HG02798 (cell line): ENCODE results near the gene CLIP1.
"Not testable (repeated sequence)": the region's sequence is repeated elsewhere in the genome, so short reads cannot be mapped to it uniquely, and the experiment has no call there.

Experiments
- ATAC-seq: cut with Tn5 transposase; IDR thresholded peaks from one replicate; pipeline ENCODE4 v1.9.1; 2021; ENCODE audit warnings: mild to moderate bottlenecking; ENCODE audit not compliant: unreplicated experiment, poor library complexity

CLIP1 gene

DNA sequence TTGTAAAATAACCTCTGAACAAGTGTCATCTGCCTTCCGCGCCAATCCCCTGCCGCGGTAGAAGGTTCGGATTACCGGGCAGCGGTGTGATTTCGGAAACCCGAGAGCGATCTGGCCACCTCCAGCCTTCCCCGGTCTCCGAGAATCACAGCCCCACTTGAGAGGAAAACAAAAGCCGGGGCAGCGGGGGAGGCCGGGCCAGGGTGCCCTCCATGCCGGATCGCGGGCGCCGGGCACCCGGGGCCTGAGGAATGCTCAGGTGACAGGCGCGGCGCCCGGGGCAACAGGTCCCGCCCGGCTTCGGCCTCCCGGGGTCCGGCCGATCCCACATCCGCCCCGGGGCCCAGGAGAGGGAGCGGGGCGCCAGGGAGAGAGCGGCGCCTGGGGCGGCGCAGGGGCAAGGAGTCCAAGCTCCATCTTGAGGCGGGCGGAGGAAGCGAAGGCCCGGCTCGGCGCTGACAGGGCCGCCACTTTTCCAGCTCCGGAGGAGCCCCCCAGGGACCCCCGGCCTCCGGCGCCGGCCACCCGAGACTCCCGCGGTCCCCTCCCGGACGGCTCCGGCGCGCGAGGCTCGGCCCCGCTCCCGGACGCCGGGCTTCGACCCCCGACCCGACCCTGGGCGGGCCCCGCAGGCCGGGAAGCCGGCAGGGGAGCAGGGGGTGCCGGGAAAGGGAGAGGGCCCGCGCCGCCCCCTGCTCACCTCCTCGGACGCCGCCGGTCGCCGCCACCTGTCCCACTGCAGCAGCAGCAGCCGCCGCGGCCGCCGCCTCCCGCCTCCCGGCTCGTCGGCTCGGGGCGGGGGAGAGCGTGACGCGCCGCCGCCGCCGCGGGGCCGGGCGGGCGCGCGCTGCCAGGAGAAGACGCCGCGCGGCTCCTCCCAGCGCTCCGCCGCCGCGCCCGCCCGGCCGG, at the start of gene CLIP1:
Gene CLIP1, minus strand, starts transcription at position 849 of the 909 bp plus-strand sequence. CDS start 42,217 bp downstream, outside the sequence.
- ATAC-seq = peak; percentile 75

DNA sequence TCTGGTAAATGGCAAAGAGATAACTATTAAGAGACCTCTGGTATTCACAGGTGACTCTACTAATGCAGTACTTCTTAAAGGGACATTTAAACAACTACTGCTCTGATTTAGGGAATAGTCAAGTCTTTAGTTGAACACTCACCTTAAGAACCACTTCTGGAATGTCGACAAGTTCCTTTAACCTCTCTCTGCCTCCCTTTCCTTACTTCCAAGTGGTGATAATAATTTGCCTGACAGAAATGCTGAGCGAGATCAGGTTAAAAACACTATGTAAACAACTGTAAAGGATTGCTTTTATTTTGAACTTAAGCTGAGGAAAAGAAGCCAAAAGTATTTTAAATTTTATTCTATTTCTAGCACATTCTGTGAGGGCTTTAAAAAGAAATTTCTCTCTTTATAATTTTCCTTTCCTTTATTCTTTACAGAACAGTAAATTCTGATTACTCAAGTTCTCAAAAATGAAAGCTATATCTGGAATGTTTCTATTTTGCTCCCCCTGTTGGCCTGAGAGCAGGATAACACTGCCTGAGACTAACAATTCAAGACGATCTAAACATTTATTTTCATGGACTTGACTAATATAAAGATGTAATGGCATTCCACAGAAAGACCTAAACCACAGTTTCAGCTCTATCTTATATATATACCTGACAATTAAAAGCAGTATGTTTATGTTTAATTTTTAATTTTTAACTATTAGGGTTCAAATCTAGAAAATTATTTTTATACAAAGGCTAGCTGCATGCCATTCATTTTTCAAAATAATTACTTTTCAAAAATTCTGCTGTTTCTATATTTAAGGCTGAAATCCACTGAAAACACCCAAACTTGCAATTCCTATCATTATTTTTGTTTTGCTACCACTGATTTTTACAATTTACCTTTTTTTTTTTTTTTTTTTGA, 49.1 kb upstream of the CLIP1 start:
- ATAC-seq = no peak

DNA sequence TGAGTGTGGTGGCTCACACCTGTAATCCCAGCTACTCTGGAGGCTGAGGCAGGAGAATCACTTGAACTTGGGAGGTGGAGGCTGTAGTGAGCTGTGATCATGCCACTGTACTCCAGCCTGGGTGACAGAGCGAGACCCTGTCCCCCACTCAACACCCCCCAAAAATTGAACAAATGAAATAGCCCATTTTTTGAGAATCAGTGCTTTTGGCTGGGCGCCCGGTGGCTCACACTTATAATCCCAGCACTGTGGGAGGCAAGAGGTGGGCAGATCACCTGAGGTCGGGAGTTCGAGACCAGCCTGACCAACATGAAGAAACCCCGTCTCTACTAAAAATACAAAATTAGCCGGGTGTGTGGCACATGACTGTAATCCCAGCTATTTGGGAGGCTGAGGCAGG, 48.1 kb upstream of the CLIP1 start:
- not testable (repeated sequence) for ATAC-seq

DNA sequence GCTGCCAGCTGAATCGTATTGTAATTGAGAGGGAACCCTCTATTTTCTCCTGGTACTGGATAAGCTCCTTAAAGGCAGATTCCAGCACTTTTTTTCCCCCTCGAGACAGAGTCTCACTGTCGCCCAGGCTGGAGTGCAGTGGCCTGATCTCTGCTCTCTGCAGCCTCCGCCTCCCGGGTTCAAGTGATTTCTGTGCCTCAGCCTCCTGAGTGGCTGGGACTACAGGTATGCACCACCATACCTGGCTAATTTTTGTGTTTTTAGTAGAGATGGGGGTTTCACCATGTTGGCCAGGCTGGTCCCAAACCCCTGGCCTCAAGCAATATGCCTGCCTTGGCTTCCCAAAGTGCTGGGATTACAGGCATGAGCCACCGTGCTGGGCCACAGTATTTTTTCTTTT, 47.4 kb upstream of the CLIP1 start:
- ATAC-seq = not testable (repeated sequence)

DNA sequence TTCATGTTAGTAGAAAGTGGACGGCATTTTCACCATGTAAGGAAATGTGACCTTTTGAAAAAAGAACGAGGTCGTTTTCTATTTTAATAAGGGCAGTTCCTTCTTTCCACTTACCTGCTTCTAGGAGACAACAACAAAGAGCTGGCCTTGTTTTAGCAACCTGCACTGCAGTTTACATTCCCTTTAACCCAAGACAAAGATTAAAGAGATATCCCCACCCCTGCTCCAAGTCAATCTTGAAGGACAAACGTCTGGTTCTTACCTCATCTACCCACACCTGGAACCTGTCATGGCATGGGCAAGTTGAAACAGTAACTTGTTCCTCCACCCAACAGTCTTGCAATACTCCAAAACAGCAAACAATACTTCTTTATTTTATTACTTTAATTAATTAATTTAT, 45.5 kb upstream of the CLIP1 start:
- ATAC-seq = no peak

DNA sequence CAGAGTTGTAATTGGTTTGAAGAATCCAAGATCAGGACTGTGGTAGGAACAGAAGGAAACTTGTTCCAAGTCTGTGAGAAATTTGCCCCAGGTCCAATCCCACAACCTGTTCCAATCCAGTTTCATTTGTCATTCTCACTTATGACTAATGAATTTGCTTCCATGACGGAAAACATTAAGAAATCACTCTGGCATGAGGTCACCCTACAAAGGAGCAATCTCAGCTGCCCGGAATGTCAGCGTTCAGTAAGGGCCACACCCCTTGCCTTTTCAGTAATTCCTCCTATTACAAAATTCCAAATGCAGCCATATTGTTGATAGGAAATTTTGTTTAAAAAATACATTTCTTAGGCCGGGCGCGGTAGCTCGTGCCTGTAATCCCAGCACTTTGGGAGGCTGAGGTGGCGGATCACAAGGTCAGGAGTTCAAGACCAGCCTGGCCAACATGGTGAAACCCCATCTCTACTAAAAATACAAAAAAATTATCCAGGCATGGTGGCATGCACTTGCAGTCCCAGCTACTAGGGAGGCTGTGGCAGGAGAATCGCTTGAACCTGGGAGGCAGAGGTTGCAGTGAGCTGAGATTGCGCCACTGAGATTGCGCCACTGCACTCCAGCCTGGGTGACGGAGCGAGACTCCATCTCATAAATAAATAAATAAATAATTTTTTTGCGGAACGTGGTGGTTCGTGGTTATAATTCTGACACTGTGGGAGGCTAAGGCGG, 42.0 kb upstream of the CLIP1 start:
- ATAC-seq = not testable (repeated sequence)

DNA sequence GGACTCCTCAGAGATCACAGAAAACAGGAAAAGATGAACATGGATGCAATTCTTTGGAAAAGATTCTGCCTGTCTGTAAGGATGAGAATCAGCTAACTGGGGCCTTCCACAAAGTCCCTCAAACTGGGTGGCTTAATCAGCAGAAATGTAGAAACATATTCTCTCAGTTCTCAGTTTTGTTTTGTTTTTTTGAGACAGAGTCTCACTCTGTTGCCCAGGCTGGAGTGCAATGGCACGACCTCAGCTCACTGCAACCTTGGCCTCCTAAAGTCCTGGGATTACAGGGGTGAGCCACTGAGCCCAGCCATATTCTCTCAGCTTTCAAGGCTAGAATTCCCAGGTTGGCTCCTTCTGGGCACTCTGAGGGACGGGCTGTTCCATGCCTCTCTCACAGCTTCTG, 38.2 kb upstream of the CLIP1 start:
- no peak for ATAC-seq

DNA sequence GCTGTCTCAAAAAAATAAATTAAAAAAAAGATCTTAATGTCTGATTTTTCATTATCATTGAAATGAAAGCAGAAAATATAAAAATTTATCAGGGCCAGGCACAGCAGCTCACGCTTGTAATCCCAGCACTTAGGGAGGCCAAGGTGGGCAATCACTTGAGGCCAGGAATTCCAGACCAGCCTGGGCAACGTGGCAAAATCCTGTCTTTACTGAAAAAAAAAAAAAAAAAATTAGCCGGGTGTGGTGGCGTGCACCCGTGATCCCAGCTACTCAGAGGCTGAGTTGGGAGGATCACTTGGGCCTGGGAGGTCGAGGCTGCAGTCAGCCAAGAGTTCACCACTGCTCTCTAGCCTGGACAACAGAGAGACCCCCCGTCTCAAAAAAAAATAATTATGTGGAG, 37.6 kb upstream of the CLIP1 start:
- ATAC-seq = no peak

DNA sequence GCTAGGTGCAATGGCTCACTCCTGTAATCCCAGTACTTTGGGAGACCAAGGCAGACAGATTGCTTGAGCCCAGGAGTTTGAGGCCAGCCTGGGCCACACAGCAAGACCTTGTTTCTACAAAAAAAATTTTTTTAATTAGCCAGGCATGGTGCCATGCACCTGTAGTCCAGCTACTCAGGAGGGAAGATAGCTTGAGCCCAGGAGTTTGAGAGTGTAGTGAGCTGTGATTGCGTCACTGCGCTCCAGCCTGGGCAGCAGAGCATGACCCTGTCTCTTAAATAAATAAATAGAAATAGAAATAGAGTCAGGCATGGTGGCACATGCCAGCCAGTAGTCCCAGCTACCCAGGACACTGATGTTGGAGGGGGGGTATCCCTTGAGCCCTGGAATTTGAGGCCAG, 36.7 kb upstream of the CLIP1 start:
- no peak for ATAC-seq

DNA sequence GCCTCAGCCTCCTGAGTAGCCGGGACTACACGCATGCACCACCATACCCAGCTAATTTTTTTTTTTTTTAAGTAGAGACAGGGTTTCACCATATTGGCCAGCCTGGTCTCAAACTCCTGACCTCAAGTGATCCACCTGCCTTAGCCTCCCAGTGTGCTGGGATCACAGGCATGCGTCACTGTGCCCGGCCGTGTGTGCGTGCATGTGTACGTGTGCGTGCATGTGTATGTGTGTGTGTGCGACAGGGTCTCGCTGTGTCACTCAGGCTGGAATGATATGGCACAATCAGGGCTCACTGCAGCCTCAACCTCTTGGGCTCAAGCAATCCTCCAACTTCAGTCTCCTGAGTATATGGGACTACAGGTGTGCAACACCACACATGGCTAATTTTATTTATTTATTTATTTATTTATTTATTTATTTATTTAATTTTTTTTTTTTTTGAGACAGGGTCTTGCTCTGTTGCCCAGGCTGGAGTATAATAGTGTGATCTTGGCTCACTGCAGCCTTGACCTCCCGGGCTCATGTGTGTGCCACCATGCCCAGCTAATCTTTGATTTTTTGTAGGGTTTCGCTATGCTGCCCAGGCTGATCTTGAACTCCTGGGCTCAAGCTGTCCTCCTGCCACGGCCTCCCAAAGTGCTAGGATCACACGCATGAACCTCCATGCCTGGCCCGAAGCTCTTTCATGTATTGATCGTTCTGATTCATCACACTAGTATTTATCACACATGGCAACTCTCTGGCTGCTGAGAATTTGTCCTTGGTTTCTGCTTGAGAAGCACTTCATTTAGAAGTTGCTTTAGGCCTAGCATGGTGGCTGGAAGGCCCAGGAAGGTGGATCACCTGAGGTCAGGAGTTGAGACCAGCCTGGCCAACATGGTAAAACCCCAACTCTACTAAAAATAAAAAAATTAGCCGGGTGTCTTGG, 35.9 kb upstream of the CLIP1 start:
- no peak for ATAC-seq

DNA sequence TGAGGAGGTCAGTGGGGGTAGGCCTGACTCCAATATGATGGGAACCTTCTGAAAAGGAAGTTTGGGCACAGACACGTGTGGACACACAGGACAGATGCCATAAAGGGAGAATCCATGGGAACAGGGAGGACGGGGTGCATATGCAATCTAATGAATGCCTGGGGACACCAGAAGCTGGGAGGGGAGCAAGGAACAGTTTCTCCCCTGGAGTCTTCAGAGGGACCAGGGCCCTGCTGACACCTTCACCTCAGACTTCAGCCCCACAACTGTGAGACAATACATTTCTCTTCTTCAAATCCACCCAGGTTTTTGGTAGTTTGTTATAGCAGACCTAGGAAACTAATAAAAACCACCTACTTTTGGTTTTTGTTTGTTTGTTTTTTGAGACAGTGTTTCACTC, 35.2 kb upstream of the CLIP1 start:
- ATAC-seq = no peak

DNA sequence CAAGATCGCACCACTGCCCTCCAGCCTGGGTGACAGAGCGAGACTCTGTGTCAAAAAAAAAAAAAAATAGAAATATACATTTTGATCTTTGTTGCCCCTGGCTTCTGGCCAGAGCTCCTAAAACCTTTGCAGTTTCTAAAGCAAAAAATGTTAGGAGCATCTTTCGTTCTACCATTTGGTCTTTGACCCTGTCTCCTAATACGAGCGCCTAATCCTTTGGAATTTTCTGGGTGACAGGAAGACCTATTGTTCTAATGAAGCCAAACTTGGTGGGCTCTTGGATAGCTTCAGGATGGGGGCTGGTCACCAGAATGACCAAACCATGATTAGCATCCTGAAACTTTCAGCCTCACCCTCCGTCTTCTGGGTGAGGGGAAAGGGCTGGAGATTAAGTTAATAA, 32.3 kb upstream of the CLIP1 start:
- no peak for ATAC-seq

DNA sequence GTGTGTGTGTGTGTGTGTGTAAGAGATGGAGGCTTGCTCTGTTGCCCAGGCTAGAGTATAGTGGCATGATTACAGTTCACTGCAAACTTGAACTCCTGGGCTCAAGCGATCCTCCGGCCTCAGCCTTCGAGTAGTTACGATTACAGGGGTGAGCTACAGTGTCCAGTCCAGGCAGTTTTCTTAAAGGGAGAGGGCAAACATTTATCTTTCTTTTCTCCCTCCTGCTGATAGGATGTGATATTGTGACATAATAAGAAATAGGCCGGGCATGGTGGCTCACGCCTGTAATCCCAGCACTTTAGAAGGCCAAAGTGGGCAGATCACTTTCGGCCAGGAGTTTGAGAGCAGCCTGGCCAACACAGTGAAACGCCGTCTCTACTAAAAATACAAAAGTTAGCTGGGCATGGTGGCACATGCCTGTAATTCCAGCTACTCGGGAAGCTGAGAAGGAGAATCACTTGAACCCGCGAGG, 31.8 kb upstream of the CLIP1 start:
- no peak for ATAC-seq

DNA sequence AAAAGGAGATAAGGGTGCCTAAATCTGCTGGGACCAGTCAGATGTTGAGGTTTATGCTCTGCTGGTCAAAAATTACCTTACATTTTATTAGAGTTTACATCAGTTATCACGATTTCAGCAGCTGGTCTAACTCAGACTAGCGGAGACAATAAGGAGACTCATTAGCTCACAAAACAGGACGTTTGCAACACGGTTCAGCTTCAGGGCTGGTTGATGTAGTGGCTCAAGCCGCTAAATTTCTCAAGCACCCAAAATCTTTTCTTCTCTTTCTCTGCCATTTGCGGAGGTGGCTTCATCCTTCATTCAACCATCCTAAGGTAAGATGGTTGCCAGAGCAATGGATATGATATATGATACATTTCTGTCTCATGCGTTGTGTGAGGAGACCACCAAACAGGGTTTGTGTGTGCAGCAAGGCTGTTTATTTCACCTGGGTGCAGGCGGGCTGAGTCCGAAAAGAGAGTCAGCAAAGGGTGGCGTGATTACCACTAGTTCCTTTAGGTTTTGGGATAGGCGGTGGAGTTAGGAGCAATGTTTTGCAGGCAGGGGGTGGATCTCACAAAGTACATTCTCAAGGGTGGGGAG, 30.3 kb upstream of the CLIP1 start:
- ATAC-seq = no peak

DNA sequence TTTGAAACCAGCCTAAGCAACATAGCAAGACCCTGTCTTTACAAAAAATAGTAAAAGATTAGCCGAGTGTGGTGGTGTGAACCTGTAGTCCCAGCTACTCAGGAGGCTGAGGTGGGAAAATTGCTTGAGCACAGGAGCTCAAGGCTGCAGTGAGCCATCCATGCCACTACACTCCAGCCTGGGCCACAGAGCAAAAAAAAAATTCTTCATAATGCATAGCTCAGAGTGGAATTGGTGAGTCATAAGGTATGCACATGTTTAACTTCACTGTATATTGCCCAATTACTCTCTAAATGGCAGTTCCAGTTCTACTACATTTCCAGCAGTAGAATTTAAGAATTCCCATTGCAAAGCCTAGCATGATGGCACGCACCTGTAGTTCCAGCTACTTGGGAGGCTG, 26.8 kb upstream of the CLIP1 start:
- no peak for ATAC-seq

DNA sequence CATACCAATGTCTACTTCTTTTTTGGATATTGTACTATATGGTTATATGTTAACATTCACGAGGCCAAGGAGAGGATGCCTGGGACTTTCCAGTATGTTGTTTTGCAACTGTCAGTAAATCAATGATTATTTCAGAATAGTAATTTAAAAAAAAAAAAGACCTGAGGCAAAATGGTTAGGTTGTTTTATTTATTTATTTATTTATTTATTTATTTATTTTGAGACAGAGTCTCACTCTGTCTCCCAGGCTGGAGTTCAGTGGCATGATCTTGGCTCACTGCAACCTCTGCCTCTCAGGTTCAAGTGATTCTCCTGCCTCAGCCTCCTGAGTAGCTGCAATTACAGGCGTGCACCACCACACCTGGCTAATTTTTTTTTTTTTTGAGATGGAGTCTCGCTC, 25.4 kb upstream of the CLIP1 start:
- ATAC-seq = not testable (repeated sequence)

DNA sequence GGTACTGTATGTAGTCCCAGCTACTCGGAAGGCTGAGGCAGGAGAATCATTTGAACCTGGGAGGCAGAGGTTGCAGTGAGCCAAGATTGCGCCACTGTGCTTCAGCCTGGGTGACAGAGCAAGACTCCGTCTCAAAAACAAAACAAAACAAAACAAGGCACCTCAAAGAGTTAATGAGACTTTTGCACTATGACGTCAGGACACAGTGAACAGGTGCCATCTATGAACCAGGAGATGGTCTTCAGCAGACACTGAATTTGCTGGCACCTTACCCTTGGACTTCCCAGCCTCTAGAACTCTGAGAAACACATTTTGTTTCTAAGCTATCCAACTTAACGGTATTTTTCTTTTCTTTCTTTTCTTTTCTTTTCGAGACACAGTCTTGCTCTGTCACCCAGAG, 23.9 kb upstream of the CLIP1 start:
- not testable (repeated sequence) for ATAC-seq

DNA sequence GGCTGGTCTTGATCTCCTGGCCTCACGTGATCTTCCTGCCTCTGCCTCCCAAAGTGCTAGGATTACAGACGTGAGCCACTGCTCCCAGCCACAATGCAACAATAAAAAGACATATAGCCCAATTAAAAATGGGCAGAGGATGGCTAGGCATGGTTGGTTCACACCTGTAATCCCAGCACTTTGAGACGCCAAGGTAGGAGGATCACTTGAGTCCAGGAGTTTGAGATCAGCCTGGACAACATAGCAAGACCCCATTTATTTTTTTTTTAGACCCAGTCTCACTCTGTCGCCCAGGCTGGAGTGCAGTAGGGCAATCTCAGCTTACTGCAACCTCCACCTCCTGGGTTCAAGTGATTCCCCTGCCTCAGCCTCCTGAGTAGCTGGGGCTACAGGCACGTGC, 21.6 kb upstream of the CLIP1 start:
- not testable (repeated sequence) for ATAC-seq

DNA sequence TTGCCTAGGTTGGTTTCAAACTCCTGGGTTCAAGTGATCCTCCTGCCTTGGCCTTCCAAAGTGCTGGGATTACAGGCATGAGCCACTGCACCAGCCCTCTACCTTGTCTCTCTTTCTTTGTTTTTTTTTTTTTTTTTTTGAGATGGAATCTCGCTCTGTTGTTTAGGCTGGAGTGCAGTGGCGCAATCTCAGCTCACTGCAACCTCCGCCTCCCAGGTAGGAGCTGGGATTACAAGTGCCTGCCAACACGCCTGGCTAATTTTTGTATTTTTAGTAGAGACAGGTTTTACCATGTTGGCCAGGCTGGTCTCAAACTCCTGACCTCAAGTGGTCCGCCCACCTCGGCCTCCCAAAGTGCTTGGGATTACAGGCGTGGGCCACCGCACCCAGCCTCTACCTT, 16.4 kb upstream of the CLIP1 start:
- not testable (repeated sequence) for ATAC-seq
